Glutamatergic neuron (in vitro differentiated cells): ENCODE results near the gene CCDC138. TPM values are rescaled to one million over a fixed set of nuclear protein-coding genes. Genes with fewer than 3 reads are reported as not detected.

Source experiments
- DNase-seq: peaks from one replicate; pipeline ENCODE4 v3.0.0; 2022
- H3K27ac Mint-ChIP-seq: one replicate; pipeline ENCODE4 v1.8.0; 2020; ENCODE audit warnings: mild to moderate bottlenecking, mixed read lengths, inconsistent platforms; ENCODE audit not compliant: unreplicated experiment
- H3K27me3 Mint-ChIP-seq: one replicate; pipeline ENCODE4 v1.8.0; 2020; ENCODE audit warnings: mild to moderate bottlenecking, moderate library complexity, mixed read lengths, inconsistent platforms; ENCODE audit not compliant: unreplicated experiment
- H3K36me3 Mint-ChIP-seq: one replicate; pipeline ENCODE4 v1.8.0; 2020; ENCODE audit warnings: mild to moderate bottlenecking, mixed read lengths, inconsistent platforms; ENCODE audit not compliant: unreplicated experiment
- H3K4me1 Mint-ChIP-seq: one replicate; pipeline ENCODE4 v1.8.0; 2020; ENCODE audit warnings: mild to moderate bottlenecking, low read depth, mixed read lengths, inconsistent platforms; ENCODE audit not compliant: unreplicated experiment
- H3K4me3 Mint-ChIP-seq: one replicate; pipeline ENCODE4 v1.8.0; 2020; ENCODE audit warnings: mild to moderate bottlenecking, mixed read lengths, inconsistent platforms; ENCODE audit not compliant: unreplicated experiment
- H3K9me3 Mint-ChIP-seq: one replicate; pipeline ENCODE4 v1.8.0; 2020; ENCODE audit warnings: mild to moderate bottlenecking, moderate library complexity, mixed read lengths, inconsistent platforms; ENCODE audit not compliant: unreplicated experiment
- total RNA-seq: library from RNA; stranded (reverse); fragmentation: NEBNext Ultra II Directional; extraction: Animal tissue kit (Norgen Biotek cat#: 25700); gene quantifications from one replicate; pipeline ENCODE4 v1.2.1, GENCODE V29; 2021; ENCODE audit not compliant: unreplicated experiment
- TF ChIP-seq, protein P1 (sequence below): fragments of 200-600 bp; sonication (generic); IDR thresholded peaks from one replicate; pipeline ENCODE4 v1.5.0; 2021; ENCODE audit not compliant: partially characterized antibody, unreplicated experiment

CCDC138 gene
- total RNA-seq, 1 donor from 2014 or later, result 12.0 TPM

DNA sequence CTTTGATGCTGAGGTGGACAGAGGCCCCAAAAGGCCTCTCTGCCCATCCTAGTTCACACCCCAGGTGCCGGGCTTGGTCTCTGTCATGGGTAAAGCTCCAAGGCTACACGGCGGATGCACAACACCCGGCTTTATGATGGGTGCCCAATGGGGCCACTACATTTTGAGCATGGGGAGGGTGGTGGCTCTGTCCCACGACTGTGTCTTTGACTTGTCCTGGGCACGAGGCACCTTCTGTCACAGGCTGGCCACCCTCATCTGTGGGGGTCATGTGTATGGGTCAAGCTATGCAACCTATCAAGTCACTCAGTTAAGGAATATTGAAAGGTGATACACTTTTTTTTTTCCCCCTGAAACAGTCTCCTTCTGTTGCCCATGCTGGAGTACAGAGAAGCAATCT, 138.7 kb downstream of the CCDC138 start:
- TF ChIP-seq, protein P1, sequence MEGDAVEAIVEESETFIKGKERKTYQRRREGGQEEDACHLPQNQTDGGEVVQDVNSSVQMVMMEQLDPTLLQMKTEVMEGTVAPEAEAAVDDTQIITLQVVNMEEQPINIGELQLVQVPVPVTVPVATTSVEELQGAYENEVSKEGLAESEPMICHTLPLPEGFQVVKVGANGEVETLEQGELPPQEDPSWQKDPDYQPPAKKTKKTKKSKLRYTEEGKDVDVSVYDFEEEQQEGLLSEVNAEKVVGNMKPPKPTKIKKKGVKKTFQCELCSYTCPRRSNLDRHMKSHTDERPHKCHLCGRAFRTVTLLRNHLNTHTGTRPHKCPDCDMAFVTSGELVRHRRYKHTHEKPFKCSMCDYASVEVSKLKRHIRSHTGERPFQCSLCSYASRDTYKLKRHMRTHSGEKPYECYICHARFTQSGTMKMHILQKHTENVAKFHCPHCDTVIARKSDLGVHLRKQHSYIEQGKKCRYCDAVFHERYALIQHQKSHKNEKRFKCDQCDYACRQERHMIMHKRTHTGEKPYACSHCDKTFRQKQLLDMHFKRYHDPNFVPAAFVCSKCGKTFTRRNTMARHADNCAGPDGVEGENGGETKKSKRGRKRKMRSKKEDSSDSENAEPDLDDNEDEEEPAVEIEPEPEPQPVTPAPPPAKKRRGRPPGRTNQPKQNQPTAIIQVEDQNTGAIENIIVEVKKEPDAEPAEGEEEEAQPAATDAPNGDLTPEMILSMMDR, result no peak
- Mint-ChIP-seq H3K27me3 (peaks cover 5% of the 10 kb centered on the region), H3K4me3 (no peak overlapping the region), H3K27ac (no peak overlapping the region), H3K36me3 (no peaks in the 10 kb centered on the region), H3K4me1 (peaks cover 3% of the 10 kb centered on the region), H3K9me3 (peaks cover 5% of the 10 kb centered on the region)
- no peak for DNase-seq

DNA sequence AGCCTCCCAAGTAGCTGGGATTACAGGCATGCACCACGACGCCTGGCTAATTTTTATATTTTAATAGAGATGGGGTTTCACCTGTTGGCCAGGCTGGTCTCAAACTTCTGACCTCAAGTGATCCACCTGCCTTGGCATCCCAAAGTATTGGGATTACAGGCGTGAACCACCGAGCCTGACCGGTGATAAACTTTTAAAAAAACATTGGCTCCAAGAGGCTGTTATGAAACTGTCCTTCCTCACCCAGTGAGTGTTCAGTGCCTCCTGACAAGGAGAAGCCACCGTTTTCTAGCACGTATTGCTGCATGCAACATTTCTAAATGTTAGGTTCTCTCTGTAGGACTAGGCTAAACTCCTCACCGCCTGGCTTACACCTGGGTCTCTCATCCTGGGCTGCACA, 139.2 kb downstream of the CCDC138 start:
- no peak overlapping the region for H3K4me3 Mint-ChIP-seq
- H3K4me1 Mint-ChIP-seq, result peaks cover 3% of the 10 kb centered on the region
- H3K9me3 Mint-ChIP-seq, result peaks cover 5% of the 10 kb centered on the region
- TF ChIP-seq, protein P1, result no peak
- H3K27ac Mint-ChIP-seq, result no peak overlapping the region
- H3K36me3 Mint-ChIP-seq, result no peaks in the 10 kb centered on the region
- H3K27me3 Mint-ChIP-seq, result peaks cover 5% of the 10 kb centered on the region
- DNase-seq, result no peak

Other genes with a start within 250 kb of the CCDC138 start
- 105 TPM for gene RANBP2, start 67.3 kb upstream of the CCDC138 start, total RNA-seq
- gene EDAR, start 202.4 kb downstream of the CCDC138 start, total RNA-seq, result not detected